NB4 (cell line): Measurements from ENCODE around the gene MRGPRG.

Source experiments
- DNase-seq: peaks from one replicate; pipeline ENCODE4 v3.0.0; 2010; ENCODE audit warnings: low read depth
- H3K4me3 ChIP-seq: one replicate; pipeline ENCODE4 v1.5.1; 2011; ENCODE audit warnings: mild to moderate bottlenecking, low read depth, low read length, moderate library complexity
- MYC ChIP-seq: IDR thresholded peaks from 2 replicates; pipeline ENCODE4 v1.6.1; 2011; ENCODE audit warnings: low read depth, low read length
- POLR2A ChIP-seq: IDR thresholded peaks from 2 replicates; pipeline ENCODE4 v1.6.1; 2011; ENCODE audit warnings: mild to moderate bottlenecking; ENCODE audit not compliant: insufficient read length; ENCODE audit errors: extremely low read depth
- TF ChIP-seq, protein P1 (sequence below): IDR thresholded peaks from one replicate; pipeline ENCODE4 v1.5.1; 2012; ENCODE audit warnings: low read depth, low read length
- TF ChIP-seq, protein P2 (sequence below): IDR thresholded peaks from 2 replicates; pipeline ENCODE4 v1.6.1; 2011; ENCODE audit warnings: low read depth, low read length

The MRGPRG gene

GRCh38 chr11:3204141-3205015 is 14.2 kb downstream of the MRGPRG start:
- H3K4me3 ChIP-seq: no peak overlapping the region
- DNase-seq: no peak
- TF ChIP-seq MYC: no peak
- TF ChIP-seq, protein P1, sequence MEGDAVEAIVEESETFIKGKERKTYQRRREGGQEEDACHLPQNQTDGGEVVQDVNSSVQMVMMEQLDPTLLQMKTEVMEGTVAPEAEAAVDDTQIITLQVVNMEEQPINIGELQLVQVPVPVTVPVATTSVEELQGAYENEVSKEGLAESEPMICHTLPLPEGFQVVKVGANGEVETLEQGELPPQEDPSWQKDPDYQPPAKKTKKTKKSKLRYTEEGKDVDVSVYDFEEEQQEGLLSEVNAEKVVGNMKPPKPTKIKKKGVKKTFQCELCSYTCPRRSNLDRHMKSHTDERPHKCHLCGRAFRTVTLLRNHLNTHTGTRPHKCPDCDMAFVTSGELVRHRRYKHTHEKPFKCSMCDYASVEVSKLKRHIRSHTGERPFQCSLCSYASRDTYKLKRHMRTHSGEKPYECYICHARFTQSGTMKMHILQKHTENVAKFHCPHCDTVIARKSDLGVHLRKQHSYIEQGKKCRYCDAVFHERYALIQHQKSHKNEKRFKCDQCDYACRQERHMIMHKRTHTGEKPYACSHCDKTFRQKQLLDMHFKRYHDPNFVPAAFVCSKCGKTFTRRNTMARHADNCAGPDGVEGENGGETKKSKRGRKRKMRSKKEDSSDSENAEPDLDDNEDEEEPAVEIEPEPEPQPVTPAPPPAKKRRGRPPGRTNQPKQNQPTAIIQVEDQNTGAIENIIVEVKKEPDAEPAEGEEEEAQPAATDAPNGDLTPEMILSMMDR: no peak
- no peak for TF ChIP-seq POLR2A
- TF ChIP-seq, protein P2, sequence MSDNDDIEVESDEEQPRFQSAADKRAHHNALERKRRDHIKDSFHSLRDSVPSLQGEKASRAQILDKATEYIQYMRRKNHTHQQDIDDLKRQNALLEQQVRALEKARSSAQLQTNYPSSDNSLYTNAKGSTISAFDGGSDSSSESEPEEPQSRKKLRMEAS: no peak

DNA sequence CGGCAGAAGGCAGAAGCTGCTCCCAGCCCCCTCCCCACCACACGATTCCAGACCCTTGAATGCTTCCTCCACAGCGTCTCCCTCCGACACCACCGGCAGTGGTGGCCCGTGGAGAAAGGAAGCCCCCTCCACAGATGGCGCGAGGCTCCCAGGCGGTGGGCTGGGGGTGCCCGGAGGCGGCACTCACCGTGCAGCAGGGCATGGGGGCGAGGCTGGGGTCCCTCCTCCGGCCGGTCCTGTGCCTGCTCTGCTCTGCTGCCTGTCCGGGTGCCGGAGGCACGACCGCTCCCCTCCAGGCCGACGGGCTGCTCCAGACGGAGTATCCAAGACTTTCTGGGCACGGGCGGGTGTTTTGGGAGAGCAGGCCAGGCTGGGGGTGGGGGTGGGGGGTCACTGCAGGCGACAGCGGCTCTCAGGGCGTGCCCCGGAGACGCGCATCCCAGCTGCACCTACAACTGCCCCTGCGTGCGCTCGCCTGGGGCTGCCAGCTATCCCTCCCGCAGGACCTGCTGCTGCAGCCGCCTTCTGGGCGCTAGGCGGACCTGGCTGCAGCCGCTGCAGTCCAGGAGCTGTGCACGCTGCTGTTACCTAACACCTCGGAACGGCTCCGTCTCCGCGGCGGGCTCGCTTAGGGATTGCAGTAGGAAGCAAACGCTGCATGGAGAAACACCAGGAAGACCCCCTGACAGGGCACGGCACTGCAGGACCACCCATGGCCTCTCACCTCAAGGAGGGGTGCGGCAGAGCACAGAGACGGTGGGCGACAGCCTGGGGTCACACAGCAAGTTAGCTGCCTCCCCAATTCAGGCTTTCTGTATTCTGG is 15.2 kb downstream of the MRGPRG start:
- TF ChIP-seq MYC (no peak), POLR2A (no peak)
- TF ChIP-seq, protein P2: no peak
- TF ChIP-seq, protein P1: no peak
- peak; percentile 64 for DNase-seq
- H3K4me3 ChIP-seq: no peak overlapping the region

GRCh38 chr11:3202759-3203158 is 15.9 kb downstream of the MRGPRG start:
- TF ChIP-seq, protein P2: no peak
- TF ChIP-seq MYC: no peak
- no peak for TF ChIP-seq POLR2A
- TF ChIP-seq, protein P1: no peak
- H3K4me3 ChIP-seq: no peak overlapping the region
- no peak for DNase-seq

DNA sequence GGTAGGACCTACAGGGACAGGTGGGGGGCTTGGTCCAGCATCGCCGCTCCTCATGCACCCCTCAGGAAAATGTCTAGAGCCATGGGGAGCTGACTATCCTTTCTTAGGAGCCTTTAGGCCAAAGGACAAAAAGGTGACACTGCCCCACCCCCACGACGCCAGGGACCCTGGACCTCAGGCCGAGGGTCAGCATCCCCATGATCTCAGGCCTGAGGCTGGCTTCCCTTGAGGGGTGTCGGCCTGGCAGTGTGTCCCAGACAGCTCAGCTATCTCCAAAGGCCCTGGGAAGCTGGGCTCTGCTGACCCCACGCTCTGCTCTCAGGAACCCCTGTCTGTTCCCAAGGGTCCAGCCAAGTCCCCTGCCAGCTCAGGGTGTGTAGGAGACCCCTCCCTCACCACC is 16.3 kb downstream of the MRGPRG start:
- H3K4me3 ChIP-seq: no peak overlapping the region
- TF ChIP-seq, protein P2: no peak
- no peak for DNase-seq

GRCh38 chr11:3201677-3202181 is 16.9 kb downstream of the MRGPRG start:
- H3K4me3 ChIP-seq: no peak overlapping the region
- DNase-seq: no peak
- no peak for TF ChIP-seq MYC

- TF ChIP-seq, protein P1: no peak
- H3K4me3 ChIP-seq: no peak overlapping the region
- no peak for DNase-seq
Measured at GRCh38 chr11:3201112-3201581, 17.5 kb downstream of the MRGPRG start.
